Measurements from ENCODE around the gene AP2B1.
"Not testable (repeated sequence)": the region's sequence is repeated elsewhere in the genome, so short reads cannot be mapped to it uniquely, and the experiment has no call there.

The AP2B1 gene

DNA sequence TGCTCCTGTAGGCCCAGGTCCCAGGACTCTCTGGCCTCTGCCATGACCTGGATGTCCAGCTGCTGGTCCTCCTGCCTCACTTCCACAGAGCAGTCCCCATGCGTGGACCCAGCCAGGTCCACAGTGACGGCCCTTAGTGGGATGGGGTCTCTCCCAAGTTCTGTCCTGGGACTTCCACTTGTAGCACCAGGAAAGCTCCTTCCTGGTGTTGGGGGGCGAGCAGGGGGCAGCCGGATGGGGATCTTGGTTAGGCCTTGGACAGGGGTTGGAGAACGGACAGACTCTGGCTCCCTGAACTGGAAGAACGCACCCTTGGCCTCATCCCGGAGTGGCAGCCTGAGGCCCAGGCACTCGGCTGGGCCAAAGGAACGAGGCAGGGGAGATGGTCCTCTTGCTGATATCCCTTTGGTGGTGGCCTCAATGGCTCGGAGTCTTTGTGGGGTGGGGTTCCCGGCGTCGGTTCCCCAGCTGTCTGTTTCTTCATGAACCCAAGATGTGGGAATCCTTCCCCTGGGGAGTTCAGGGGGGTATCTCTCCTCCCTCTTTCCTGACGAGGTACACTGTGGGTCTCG, 158.7 kb downstream of the AP2B1 start:
- no peak overlapping the region for H3K27ac ChIP-seq
- TF ChIP-seq, protein P1, sequence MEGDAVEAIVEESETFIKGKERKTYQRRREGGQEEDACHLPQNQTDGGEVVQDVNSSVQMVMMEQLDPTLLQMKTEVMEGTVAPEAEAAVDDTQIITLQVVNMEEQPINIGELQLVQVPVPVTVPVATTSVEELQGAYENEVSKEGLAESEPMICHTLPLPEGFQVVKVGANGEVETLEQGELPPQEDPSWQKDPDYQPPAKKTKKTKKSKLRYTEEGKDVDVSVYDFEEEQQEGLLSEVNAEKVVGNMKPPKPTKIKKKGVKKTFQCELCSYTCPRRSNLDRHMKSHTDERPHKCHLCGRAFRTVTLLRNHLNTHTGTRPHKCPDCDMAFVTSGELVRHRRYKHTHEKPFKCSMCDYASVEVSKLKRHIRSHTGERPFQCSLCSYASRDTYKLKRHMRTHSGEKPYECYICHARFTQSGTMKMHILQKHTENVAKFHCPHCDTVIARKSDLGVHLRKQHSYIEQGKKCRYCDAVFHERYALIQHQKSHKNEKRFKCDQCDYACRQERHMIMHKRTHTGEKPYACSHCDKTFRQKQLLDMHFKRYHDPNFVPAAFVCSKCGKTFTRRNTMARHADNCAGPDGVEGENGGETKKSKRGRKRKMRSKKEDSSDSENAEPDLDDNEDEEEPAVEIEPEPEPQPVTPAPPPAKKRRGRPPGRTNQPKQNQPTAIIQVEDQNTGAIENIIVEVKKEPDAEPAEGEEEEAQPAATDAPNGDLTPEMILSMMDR (IDR thresholded peaks at IDR 0.05): no peak
- no peak for TF ChIP-seq ZFX (IDR thresholded peaks at IDR 0.05; ENCODE audit: borderline replicate concordance)

DNA sequence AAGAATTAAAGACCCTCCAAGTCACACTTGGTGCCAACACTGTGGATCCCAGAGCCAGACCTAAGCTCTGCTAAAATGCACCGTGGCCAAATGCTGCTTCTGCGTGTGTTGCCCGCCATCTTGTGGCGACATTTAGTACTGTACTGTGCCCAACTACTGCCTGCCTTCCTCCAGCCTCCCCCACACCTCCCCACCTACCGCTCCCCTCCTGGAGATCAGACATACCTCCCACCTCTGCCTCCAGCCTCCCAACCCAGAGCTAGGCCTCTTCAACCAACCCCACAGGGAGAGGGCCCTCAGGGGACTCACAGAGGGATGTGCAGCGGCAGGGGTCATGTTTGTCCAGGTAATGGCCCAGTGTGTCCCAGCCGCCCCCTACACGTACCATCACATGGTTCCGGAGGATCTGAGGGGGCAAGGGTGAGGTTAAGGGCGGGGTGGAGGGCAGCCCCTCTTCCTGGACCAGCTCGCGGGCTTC, 160.5 kb downstream of the AP2B1 start:
- H3K27ac ChIP-seq: no peak overlapping the region
- no peak for TF ChIP-seq ZFX (IDR thresholded peaks at IDR 0.05; ENCODE audit: borderline replicate concordance)
- TF ChIP-seq, protein P1 (IDR thresholded peaks at IDR 0.05): peak; percentile 84

DNA sequence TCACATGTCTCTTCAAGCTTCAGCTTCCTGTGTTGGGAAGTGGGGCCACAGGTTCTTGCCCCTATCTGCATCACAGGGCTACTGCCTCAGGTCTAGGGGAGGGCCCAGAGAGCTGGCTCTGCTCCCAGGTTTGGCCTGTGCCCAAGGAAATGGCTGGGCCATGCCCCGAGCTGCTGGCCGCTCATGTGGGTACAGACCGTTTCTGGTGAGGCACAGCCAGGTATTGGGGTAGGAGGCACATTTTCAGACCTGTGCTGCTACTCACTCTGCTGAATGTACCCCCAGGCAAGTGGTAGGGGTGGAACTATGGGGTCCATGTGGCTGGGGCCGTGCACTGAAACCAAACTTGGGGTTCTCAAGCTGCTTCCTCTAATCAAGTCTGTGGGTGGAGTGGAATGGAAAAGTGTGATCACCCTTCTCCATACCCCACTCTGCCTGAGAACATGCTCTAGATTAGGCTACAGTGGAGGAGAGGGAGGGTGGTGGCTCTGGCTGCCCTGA, 161.3 kb downstream of the AP2B1 start:
- TF ChIP-seq, protein P1 (IDR thresholded peaks at IDR 0.05): no peak
- TF ChIP-seq ZFX (IDR thresholded peaks at IDR 0.05; ENCODE audit: borderline replicate concordance): no peak
- no peak overlapping the region for H3K27ac ChIP-seq

DNA sequence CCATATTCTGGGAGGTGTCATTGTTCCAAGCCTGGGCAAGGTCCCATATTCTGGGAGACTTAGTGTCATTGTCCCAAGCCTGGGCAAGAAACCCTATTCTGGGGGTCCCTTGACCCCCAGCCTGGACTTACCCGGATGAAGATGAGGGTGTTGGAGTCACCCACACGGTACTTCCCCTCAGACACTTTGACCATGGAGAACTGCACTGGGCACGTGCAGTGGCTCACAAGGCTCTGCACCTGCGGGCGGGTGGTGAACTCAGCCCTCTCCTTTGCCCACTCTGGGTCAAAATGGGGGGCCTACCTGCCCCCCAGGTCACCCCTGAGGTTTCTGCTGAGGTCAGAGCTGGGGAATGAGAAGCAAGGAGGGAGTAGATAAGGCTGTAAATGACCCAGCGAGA, 161.9 kb downstream of the AP2B1 start:
- TF ChIP-seq, protein P1 (IDR thresholded peaks at IDR 0.05): no peak
- no peak for TF ChIP-seq ZFX (IDR thresholded peaks at IDR 0.05; ENCODE audit: borderline replicate concordance)
- no peak overlapping the region for H3K27ac ChIP-seq

- no peak for TF ChIP-seq ZFX (IDR thresholded peaks at IDR 0.05; ENCODE audit: borderline replicate concordance)
- TF ChIP-seq, protein P1 (IDR thresholded peaks at IDR 0.05): no peak
- H3K27ac ChIP-seq: no peak overlapping the region
Measured at GRCh38 chr17:35749560-35750412, 162.7 kb downstream of the AP2B1 start.

GRCh38 chr17:35750526-35751395, 163.6 kb downstream of the AP2B1 start:
- TF ChIP-seq ZFX (IDR thresholded peaks at IDR 0.05; ENCODE audit: borderline replicate concordance): no peak
- TF ChIP-seq, protein P1 (IDR thresholded peaks at IDR 0.05): no peak
- H3K27ac ChIP-seq: no peak overlapping the region

DNA sequence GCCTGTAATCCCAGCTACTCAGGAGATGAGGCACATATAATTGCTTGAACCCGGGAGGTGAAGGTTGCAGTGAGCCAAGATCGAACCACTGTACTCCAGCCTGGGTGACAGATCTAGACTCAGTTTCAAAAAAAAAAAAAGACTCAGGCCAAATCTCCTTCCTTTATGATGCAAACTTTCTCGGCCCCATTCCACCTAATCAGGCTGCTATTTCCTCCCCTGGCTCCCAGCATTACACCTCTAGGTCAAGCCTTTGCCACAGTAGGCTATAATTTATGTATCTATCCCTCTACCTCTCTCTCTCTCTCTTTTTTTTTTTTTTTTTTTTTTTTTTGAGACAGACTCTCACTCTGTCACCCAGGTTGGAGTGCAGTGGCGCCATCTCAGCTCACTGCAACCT, 164.4 kb downstream of the AP2B1 start:
- not testable (repeated sequence) for H3K27ac ChIP-seq
